ENCODE results near the gene ALDH1A2.
"Not testable (repeated sequence)": the region's sequence is repeated elsewhere in the genome, so short reads cannot be mapped to it uniquely, and the experiment has no call there.

Gene ALDH1A2

GRCh38 chr15:58040150-58040549 is 25.4 kb downstream of the ALDH1A2 start:
- no peak for DNase-seq (ENCODE audit: low read depth in 2 of 2)

DNA sequence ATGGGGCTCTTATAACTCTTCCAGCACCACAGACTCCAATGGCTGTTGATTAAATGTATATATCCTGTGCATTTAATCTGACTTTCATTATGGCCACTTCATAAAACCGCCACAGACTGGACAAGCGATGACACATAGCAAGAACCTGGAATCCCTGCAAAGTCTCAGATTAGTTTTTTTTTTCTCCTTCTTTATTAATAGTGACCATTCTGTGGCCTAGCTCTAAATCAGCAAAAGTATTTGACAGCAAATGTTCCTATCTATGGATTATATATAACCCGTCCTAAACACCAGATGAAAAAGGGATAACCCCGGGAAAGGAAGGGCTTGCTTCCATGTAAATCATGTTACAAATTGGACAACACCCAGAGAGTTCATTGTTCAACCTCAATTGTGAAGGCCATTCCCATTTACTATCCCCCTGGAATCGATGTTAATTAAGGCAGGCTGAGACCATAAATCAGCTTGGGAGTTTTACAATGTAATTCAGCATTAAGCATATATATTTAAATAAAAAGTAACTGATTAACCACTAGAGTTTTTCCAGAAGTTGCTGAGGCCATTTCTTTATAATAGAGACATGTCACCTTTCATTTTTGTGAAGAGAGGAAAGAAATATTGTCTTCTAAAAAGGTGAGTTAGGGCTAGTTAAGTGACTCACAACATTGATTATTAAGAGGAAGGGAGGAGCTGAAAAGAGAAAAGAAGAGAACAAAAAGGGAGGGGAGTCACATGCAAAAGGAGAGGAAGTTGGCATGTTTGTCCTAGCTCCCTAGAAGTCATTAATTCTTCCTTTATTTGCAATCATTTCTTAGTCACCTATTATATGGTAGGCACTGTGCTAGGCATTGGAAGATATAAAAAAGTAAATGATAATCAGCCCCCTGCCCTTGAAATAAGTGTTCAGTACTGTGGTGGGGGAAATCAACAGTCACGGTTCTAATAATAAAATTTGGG is 26.2 kb downstream of the ALDH1A2 start:
- no peak for DNase-seq (ENCODE audit: low read depth in 2 of 2)

DNA sequence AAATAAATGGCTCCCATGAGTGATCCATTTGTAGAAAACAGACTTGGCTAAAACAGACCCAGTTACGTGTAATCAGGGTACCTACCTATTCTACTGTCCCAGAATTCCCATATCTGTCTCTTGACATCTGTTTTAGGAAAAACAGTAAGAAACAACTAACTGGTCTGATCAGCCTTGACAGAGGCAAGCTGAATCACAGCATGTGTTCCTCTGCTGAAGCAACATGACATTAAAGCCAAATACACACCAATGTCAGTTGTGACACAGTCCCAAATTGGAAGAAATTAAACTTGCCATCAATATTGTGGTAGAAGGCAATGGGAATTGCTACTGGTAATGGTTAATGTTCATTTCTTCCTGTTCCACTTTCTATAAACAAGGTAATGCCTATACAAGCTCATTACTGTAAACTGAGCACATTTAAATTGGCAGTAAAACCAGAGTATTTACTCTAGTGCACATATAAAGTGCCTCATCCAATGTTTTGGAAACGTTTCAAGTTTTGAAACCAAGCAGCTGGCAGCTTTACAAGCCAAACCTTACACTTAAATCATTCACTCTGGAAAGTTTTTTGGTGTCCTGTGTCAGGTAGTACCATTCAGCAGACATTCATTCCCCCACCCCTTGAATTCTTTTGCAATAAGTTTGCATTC is 27.0 kb downstream of the ALDH1A2 start:
- no peak for DNase-seq (ENCODE audit: low read depth in 2 of 2)

- no peak for DNase-seq (ENCODE audit: low read depth in 2 of 2)
These were observed 27.7 kb downstream of the ALDH1A2 start for GRCh38 chr15:58037723-58038301.

DNA sequence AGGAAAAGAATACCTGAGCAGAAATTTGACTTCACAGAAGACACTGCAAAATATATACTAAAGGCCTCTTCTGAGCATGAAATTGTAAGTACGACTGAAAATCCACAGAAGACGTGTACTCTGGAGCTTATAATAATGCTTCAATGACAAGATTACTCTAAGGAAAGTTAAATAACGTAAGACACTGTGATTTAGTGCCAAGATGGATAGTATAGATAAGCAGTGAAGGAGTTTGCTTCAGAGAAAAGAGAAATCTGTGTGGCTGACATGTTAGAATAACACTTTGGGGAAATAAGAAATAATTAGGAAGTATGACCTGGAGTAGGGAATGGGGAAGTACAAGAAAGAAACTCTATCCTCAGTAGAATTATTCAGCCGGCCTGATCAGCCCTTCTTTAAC is 28.9 kb downstream of the ALDH1A2 start:
- no peak for DNase-seq (ENCODE audit: low read depth in 2 of 2)

- DNase-seq (ENCODE audit: low read depth in 2 of 2): not testable (repeated sequence)
These were observed 37.1 kb downstream of the ALDH1A2 start for GRCh38 chr15:58028392-58028791.

DNA sequence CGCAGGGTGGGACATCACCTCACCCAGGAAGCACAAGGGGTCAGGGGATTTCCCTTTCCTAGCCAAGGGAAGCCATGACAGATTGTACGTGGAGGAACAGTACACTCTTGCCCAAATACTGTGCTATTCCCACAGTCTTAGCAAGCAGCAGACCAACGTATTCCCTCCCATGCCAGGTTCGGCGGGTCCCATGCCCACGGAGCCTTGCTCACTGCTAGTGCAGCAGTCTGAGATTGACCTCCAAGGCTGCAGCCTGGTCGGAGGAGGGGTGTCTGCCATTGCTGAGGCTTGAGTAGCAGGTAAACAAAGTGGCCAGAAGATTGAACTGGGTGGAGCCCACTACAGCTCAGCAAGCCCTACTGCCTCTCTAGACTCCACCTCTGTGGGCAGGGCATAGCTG is 39.0 kb downstream of the ALDH1A2 start:
- no peak for DNase-seq (ENCODE audit: low read depth in 2 of 2)

DNA sequence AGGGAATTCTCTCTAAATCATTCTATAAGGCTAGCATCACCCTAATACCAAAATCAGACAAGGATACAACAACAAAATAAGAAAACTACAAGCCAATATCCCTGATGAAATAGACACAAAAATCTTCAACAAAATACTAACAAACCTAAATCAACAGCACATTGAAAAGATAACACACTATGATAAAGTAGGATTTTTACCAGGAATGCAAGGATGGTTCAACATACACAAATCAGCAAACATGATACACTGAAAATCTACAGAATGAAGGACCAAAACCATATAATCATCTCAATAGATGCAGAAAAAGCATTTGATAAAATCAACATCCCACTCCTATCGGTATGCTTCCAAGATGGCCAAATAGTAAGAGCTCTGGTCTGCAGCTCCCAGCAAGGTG is 39.5 kb downstream of the ALDH1A2 start:
- DNase-seq (ENCODE audit: low read depth in 2 of 2): no peak

DNA sequence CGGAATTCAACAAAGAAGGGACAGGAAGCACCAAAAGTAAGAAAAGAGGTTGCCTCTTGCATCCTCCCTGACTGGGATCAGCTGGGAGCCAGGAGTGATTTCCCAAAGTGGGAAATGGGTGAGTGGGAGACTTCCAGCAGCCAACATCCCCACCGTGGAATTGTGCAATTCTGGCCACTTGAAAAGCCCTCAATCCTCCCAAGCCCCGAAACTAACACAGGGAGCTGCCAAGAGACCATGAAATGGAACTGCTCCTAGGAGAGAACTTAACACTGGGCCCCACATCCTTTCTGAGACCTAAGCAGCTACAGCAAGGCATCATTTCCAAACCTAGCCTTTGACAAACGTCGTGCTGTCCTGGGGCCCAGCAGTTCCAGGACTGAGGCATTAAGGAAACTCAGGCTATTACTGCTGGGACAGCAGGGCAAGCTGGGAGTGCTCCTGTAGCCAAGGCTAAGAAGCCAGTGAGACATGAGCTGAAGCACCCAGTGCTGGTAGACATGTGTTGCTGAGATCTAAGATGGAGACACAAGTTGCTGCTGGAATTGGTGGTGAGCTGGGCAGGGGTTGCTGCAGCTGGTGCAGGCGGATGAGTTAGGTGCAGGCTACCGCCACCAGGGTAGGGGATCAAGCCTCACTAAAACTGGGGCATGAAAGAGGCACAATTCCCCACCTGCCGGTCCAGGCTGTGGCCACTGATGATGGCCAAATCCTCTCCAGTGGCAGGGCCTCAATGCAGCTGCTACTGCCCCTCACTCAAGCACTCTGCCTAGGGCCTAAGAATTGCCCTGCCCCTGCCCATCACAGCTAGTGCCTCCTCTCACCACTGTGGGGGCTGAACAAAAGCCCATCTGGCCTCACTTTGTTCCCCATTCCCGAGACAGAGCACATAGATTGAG is 43.9 kb downstream of the ALDH1A2 start:
- no peak for DNase-seq (ENCODE audit: low read depth in 2 of 2)

GRCh38 chr15:58019503-58020376 is 45.8 kb downstream of the ALDH1A2 start:
- no peak for DNase-seq (ENCODE audit: low read depth in 2 of 2)

DNA sequence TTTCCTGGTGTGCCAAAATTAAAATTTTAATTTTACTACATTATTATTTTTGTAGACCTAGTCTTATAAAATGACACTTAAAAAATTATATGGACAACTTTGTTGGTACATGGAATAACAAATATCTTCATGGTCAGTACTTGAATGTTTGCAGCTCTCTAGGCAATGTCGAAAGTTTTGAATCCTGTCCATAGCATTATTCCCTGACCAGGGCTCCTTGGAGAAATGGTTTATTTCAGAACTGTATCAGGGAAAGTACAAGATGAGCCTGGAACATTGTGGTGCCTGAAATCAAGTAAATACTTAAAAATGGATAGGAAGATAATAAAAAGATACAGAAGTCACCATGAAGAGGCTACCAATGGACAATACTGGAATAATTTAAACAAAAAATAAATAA is 47.6 kb downstream of the ALDH1A2 start:
- DNase-seq (ENCODE audit: low read depth in 2 of 2): no peak

- DNase-seq (ENCODE audit: low read depth in 2 of 2): no peak
These were observed 48.8 kb downstream of the ALDH1A2 start for GRCh38 chr15:58016581-58017175.

GRCh38 chr15:58015565-58015964 is 49.9 kb downstream of the ALDH1A2 start:
- no peak for DNase-seq (ENCODE audit: low read depth in 2 of 2)

- no peak for DNase-seq (ENCODE audit: low read depth in 2 of 2)
These were observed 51.0 kb downstream of the ALDH1A2 start for GRCh38 chr15:58014470-58014869.

DNA sequence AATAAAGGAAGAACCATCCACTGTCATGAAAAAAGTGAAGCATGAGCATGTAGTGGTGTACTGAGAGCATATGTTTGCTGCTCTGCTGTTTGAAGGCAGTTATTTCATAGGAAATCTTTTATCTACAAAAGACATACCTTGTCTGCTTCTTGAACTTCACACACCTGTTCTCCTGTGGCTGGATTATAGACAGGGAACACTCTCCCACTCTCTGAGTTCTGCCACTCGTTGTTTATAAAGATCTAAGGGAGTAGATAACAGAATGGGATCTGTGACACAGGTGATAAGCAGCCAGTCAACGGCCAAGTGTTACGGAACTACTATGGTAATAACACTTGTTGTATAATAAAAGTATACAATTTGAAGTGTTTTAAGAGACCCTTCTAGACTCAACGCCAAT is 51.5 kb downstream of the ALDH1A2 start:
- DNase-seq (ENCODE audit: low read depth in 2 of 2): no peak

DNA sequence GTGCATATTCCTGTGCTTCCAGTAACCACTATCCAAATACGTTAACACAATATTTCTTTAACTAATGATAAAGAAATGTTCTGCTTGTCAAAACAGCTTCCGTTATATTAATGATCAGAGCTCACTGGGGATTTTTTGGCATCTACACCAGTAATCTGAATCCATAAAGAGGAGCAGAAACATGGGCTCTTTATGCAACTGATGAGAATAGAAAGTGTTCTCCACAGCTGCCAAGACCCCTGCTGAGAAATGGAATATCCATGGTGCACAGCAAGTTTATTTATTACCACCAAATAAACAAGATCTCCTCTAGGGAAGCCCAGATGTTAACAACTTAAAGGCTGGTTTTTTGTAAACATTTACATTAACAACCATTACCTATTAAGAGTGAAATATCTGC is 54.5 kb downstream of the ALDH1A2 start:
- no peak for DNase-seq (ENCODE audit: low read depth in 2 of 2)

- no peak for DNase-seq (ENCODE audit: low read depth in 2 of 2)
These were observed 61.7 kb downstream of the ALDH1A2 start for GRCh38 chr15:58003810-58004209.

DNA sequence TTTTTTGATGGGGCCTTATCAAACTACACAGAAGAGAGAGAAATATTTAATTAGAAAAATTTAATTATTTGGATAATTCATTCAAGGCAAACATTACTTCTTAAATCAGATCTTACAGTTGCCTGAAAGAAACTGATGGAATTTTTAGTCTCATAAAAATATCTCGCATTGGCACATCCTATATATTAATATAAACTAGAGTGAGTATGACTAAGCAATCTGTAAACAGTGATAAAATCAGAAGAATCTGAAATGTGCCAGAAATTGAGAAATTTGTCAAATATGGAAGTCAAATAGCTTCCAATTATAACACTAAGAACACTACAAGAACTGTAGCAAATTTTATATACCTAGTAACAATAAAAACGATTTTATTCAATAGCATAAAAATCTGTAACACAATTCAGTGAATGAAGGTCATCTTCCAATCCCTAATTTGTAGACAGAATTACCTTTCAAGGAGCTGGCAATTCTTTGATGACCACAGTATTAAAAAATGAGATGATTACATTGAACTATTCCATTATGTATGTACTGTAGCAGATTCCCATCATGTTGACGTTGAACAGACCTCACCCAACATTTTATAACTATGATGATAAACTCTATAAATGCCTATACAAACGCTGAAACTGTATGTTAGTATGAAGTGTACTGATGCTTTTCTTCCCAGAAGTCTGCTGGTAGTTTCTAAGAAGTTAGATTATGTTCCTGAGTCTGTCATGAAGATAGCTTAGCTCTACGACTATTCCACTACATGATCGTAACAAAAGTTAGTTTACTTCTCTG is 63.0 kb downstream of the ALDH1A2 start:
- no peak for DNase-seq (ENCODE audit: low read depth in 2 of 2)

DNA sequence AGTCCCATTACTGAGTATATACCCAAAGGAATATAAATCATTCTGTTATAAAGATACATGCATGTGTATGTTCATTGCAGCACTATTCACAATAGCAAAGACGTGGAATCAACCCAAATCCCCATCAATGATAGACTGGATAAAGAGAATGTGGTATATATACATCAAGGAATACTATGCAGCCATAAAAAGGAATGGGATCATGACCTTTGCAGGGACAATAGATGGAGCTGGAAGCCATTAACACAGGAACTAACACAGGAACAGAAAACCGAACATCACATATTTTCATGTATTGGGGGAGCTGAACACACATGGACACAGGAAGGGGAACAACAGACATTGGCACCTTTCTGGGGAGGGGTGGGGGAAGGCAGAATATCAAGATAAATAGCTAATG is 65.8 kb downstream of the ALDH1A2 start:
- not testable (repeated sequence) for DNase-seq (ENCODE audit: low read depth in 2 of 2)

- DNase-seq (ENCODE audit: low read depth in 2 of 2): no peak
These were observed 69.0 kb downstream of the ALDH1A2 start for GRCh38 chr15:57996561-57996960.

Measured in stimulated activated CD4-positive, alpha-beta T cell treated with anti-CD3 and anti-CD28 coated beads, Interleukin-12 subunit alpha, Interleukin-12 subunit beta, amount 100 ng/mL, for 24 hours (primary cell).